ENCODE results near the gene MYO19.

The MYO19 gene

GRCh38 chr17:36527621-36528250 lies 6.9 kb downstream of the MYO19 start:
- no peaks in the 10 kb centered on the region for H3K9me3 ChIP-seq (ENCODE audit: control insufficient read depth in 1 of 2, low read length in 2 of 2)
- H3K27ac ChIP-seq (ENCODE audit: low read length), result no peak overlapping the region
- H3K36me3 ChIP-seq (ENCODE audit: control insufficient read depth in 1 of 2, insufficient read depth in 2 of 2, low read length in 2 of 2), result peaks cover 54 to 60% of the 10 kb centered on the region in 2 donors
- H3K27me3 ChIP-seq (ENCODE audit: low read depth, low read length), result no peaks in the 10 kb centered on the region
- no peaks in the 10 kb centered on the region for H3K4me1 ChIP-seq (ENCODE audit: control insufficient read depth in 1 of 2, insufficient read depth in 2 of 2, low read length in 2 of 2)
- no peak overlapping the region for H3K4me3 ChIP-seq (ENCODE audit: low read depth in 1 of 2, low read length in 2 of 2)

GRCh38 chr17:36525888-36526287 lies 8.8 kb downstream of the MYO19 start:
- H3K36me3 ChIP-seq (ENCODE audit: control insufficient read depth in 1 of 2, insufficient read depth in 2 of 2, low read length in 2 of 2), result peaks cover 47 to 50% of the 10 kb centered on the region in 2 donors
- no peaks in the 10 kb centered on the region for H3K4me1 ChIP-seq (ENCODE audit: control insufficient read depth in 1 of 2, insufficient read depth in 2 of 2, low read length in 2 of 2)
- H3K27me3 ChIP-seq (ENCODE audit: low read depth, low read length), result no peaks in the 10 kb centered on the region
- no peak overlapping the region for H3K27ac ChIP-seq (ENCODE audit: low read length)
- no peaks in the 10 kb centered on the region for H3K9me3 ChIP-seq (ENCODE audit: control insufficient read depth in 1 of 2, low read length in 2 of 2)
- H3K4me3 ChIP-seq (ENCODE audit: low read depth in 1 of 2, low read length in 2 of 2), result no peak overlapping the region

- no peak overlapping the region for H3K4me3 ChIP-seq (ENCODE audit: low read depth in 1 of 2, low read length in 2 of 2)
- peaks cover 47 to 50% of the 10 kb centered on the region in 2 donors for H3K36me3 ChIP-seq (ENCODE audit: control insufficient read depth in 1 of 2, insufficient read depth in 2 of 2, low read length in 2 of 2)
Observed at GRCh38 chr17:36525113-36525512, 9.6 kb downstream of the MYO19 start.

GRCh38 chr17:36524428-36524876 lies 10.2 kb downstream of the MYO19 start:
- Histone ChIP-seq H3K27ac (ENCODE audit: low read length) (no peak overlapping the region), H3K36me3 (ENCODE audit: control insufficient read depth in 1 of 2, insufficient read depth in 2 of 2, low read length in 2 of 2) (peaks cover 44 to 49% of the 10 kb centered on the region in 2 donors), H3K27me3 (ENCODE audit: low read depth, low read length) (no peaks in the 10 kb centered on the region), H3K9me3 (ENCODE audit: control insufficient read depth in 1 of 2, low read length in 2 of 2) (no peaks in the 10 kb centered on the region), H3K4me3 (ENCODE audit: low read depth in 1 of 2, low read length in 2 of 2) (no peak overlapping the region), H3K4me1 (ENCODE audit: control insufficient read depth in 1 of 2, insufficient read depth in 2 of 2, low read length in 2 of 2) (no peaks in the 10 kb centered on the region)

More at GRCh38 chr17:36525113-36525512, 9.6 kb downstream of the MYO19 start:
- Histone ChIP-seq H3K9me3 (ENCODE audit: control insufficient read depth in 1 of 2, low read length in 2 of 2) (no peaks in the 10 kb centered on the region), H3K27ac (ENCODE audit: low read length) (no peak overlapping the region), H3K4me1 (ENCODE audit: control insufficient read depth in 1 of 2, insufficient read depth in 2 of 2, low read length in 2 of 2) (no peaks in the 10 kb centered on the region), H3K27me3 (ENCODE audit: low read depth, low read length) (no peaks in the 10 kb centered on the region)

GRCh38 chr17:36523113-36523512 lies 11.6 kb downstream of the MYO19 start:
- Histone ChIP-seq H3K36me3 (ENCODE audit: control insufficient read depth in 1 of 2, insufficient read depth in 2 of 2, low read length in 2 of 2) (peaks cover 34 to 45% of the 10 kb centered on the region in 2 donors), H3K4me1 (ENCODE audit: control insufficient read depth in 1 of 2, insufficient read depth in 2 of 2, low read length in 2 of 2) (no peaks in the 10 kb centered on the region), H3K4me3 (ENCODE audit: low read depth in 1 of 2, low read length in 2 of 2) (no peak overlapping the region), H3K9me3 (ENCODE audit: control insufficient read depth in 1 of 2, low read length in 2 of 2) (no peaks in the 10 kb centered on the region), H3K27me3 (ENCODE audit: low read depth, low read length) (no peaks in the 10 kb centered on the region), H3K27ac (ENCODE audit: low read length) (no peak overlapping the region)

GRCh38 chr17:36515837-36516236 lies 18.8 kb downstream of the MYO19 start:
- peaks cover 11 to 15% of the 10 kb centered on the region in 2 donors for H3K36me3 ChIP-seq (ENCODE audit: control insufficient read depth in 1 of 2, insufficient read depth in 2 of 2, low read length in 2 of 2)
- H3K9me3 ChIP-seq (ENCODE audit: control insufficient read depth in 1 of 2, low read length in 2 of 2), result no peaks in the 10 kb centered on the region

GRCh38 chr17:36514856-36515255 lies 19.8 kb downstream of the MYO19 start:
- no peak overlapping the region for H3K4me3 ChIP-seq (ENCODE audit: low read depth in 1 of 2, low read length in 2 of 2)
- H3K9me3 ChIP-seq (ENCODE audit: control insufficient read depth in 1 of 2, low read length in 2 of 2), result no peaks in the 10 kb centered on the region
- H3K27ac ChIP-seq (ENCODE audit: low read length), result no peak overlapping the region
- no peaks in the 10 kb centered on the region for H3K4me1 ChIP-seq (ENCODE audit: control insufficient read depth in 1 of 2, insufficient read depth in 2 of 2, low read length in 2 of 2)
- peaks cover 11 to 15% of the 10 kb centered on the region in 2 donors for H3K36me3 ChIP-seq (ENCODE audit: control insufficient read depth in 1 of 2, insufficient read depth in 2 of 2, low read length in 2 of 2)
- no peaks in the 10 kb centered on the region for H3K27me3 ChIP-seq (ENCODE audit: low read depth, low read length)

More at GRCh38 chr17:36515837-36516236, 18.8 kb downstream of the MYO19 start:
- Histone ChIP-seq H3K4me3 (ENCODE audit: low read depth in 1 of 2, low read length in 2 of 2) (no peak overlapping the region), H3K27ac (ENCODE audit: low read length) (no peak overlapping the region), H3K4me1 (ENCODE audit: control insufficient read depth in 1 of 2, insufficient read depth in 2 of 2, low read length in 2 of 2) (no peaks in the 10 kb centered on the region), H3K27me3 (ENCODE audit: low read depth, low read length) (no peaks in the 10 kb centered on the region)

GRCh38 chr17:36512641-36513040 lies 22.0 kb downstream of the MYO19 start:
- H3K27me3 ChIP-seq (ENCODE audit: low read depth, low read length), result no peaks in the 10 kb centered on the region
- peaks cover 11 to 14% of the 10 kb centered on the region in 2 donors for H3K36me3 ChIP-seq (ENCODE audit: control insufficient read depth in 1 of 2, insufficient read depth in 2 of 2, low read length in 2 of 2)
- no peak overlapping the region for H3K27ac ChIP-seq (ENCODE audit: low read length)
- no peaks in the 10 kb centered on the region for H3K4me1 ChIP-seq (ENCODE audit: control insufficient read depth in 1 of 2, insufficient read depth in 2 of 2, low read length in 2 of 2)
- H3K9me3 ChIP-seq (ENCODE audit: control insufficient read depth in 1 of 2, low read length in 2 of 2), result no peaks in the 10 kb centered on the region
- H3K4me3 ChIP-seq (ENCODE audit: low read depth in 1 of 2, low read length in 2 of 2), result no peak overlapping the region

GRCh38 chr17:36511216-36511615 lies 23.5 kb downstream of the MYO19 start:
- Histone ChIP-seq H3K4me3 (ENCODE audit: low read depth in 1 of 2, low read length in 2 of 2) (no peak overlapping the region), H3K9me3 (ENCODE audit: control insufficient read depth in 1 of 2, low read length in 2 of 2) (no peaks in the 10 kb centered on the region), H3K36me3 (ENCODE audit: control insufficient read depth in 1 of 2, insufficient read depth in 2 of 2, low read length in 2 of 2) (peaks cover 11 to 25% of the 10 kb centered on the region in 2 donors), H3K27ac (ENCODE audit: low read length) (no peak overlapping the region), H3K27me3 (ENCODE audit: low read depth, low read length) (no peaks in the 10 kb centered on the region), H3K4me1 (ENCODE audit: control insufficient read depth in 1 of 2, insufficient read depth in 2 of 2, low read length in 2 of 2) (no peaks in the 10 kb centered on the region)

- no peaks in the 10 kb centered on the region for H3K4me1 ChIP-seq (ENCODE audit: control insufficient read depth in 1 of 2, insufficient read depth in 2 of 2, low read length in 2 of 2)
- H3K4me3 ChIP-seq (ENCODE audit: low read depth in 1 of 2, low read length in 2 of 2), result no peak overlapping the region
- no peaks in the 10 kb centered on the region for H3K27me3 ChIP-seq (ENCODE audit: low read depth, low read length)
- H3K9me3 ChIP-seq (ENCODE audit: control insufficient read depth in 1 of 2, low read length in 2 of 2), result no peaks in the 10 kb centered on the region
- no peak overlapping the region for H3K27ac ChIP-seq (ENCODE audit: low read length)
- peaks cover 11 to 23% of the 10 kb centered on the region in 2 donors for H3K36me3 ChIP-seq (ENCODE audit: control insufficient read depth in 1 of 2, insufficient read depth in 2 of 2, low read length in 2 of 2)
Observed at GRCh38 chr17:36510636-36511035, 24.0 kb downstream of the MYO19 start.

- H3K36me3 ChIP-seq (ENCODE audit: control insufficient read depth in 1 of 2, insufficient read depth in 2 of 2, low read length in 2 of 2), result peaks cover 15 to 23% of the 10 kb centered on the region in 2 donors
- H3K4me3 ChIP-seq (ENCODE audit: low read depth in 1 of 2, low read length in 2 of 2), result no peak overlapping the region
- H3K27ac ChIP-seq (ENCODE audit: low read length), result no peak overlapping the region
- H3K4me1 ChIP-seq (ENCODE audit: control insufficient read depth in 1 of 2, insufficient read depth in 2 of 2, low read length in 2 of 2), result no peaks in the 10 kb centered on the region
- no peaks in the 10 kb centered on the region for H3K9me3 ChIP-seq (ENCODE audit: control insufficient read depth in 1 of 2, low read length in 2 of 2)
- H3K27me3 ChIP-seq (ENCODE audit: low read depth, low read length), result no peaks in the 10 kb centered on the region
Observed at GRCh38 chr17:36509272-36509985, 25.2 kb downstream of the MYO19 start.
